A673 (cell line): Measurements from ENCODE around the gene HDAC1. TPM values are rescaled to one million over a fixed set of nuclear protein-coding genes. Genes with fewer than 3 reads are reported as not detected.

Experiments used
- BruUV-seq: library from RNA; stranded (reverse); fragments of 400-500 nt; replicated peaks from 2 replicates; lab custom pipeline; 2021; lab: Mats Ljungman, UMichigan
- CTCF ChIA-PET: fragments of 300-600 bp; sonication (Branson Sonifier 250); formaldehyde crosslinking; loops from one replicate; lab custom pipeline; 2022; ENCODE audit warnings: antibody characterized with exemption; lab: Charles Lee
- POLR2A ChIA-PET: fragments of 300-600 bp; sonication (Branson Sonifier 250); formaldehyde crosslinking; loops from one replicate; lab custom pipeline; 2022; ENCODE audit warnings: antibody characterized with exemption; ENCODE audit not compliant: low non-redundant PET; lab: Charles Lee
- DNase-seq: peaks from one replicate; pipeline ENCODE4 v3.0.0-alpha.2; 2015; ENCODE audit warnings: low spot score
- H3K27ac ChIP-seq: fragments of 200-600 bp; sonication (generic); 2 replicates; pipeline ENCODE4 v1.5.1; 2016; ENCODE audit warnings: mixed run types, low read depth, mild to moderate bottlenecking, mixed read lengths, antibody characterized with exemption, low read length; ENCODE audit not compliant: poor library complexity, severe bottlenecking
- H3K27me3 ChIP-seq: fragments of 200-600 bp; sonication (generic); replicated peaks from 2 replicates; pipeline ENCODE4 v1.6.1; 2017; ENCODE audit warnings: mixed run types, low read depth, mild to moderate bottlenecking, mixed read lengths, antibody characterized with exemption, low read length; ENCODE audit not compliant: insufficient read depth, poor library complexity
- H3K36me3 ChIP-seq: fragments of 200-600 bp; sonication (generic); 2 replicates; pipeline ENCODE4 v1.6.1; 2016; ENCODE audit warnings: mixed run types, mild to moderate bottlenecking, mixed read lengths, antibody characterized with exemption, low read length; ENCODE audit not compliant: insufficient read depth, poor library complexity, severe bottlenecking
- H3K4me1 ChIP-seq: fragments of 200-600 bp; sonication (generic); 2 replicates; pipeline ENCODE4 v1.6.1; 2017; ENCODE audit warnings: mixed run types, mild to moderate bottlenecking, mixed read lengths, antibody characterized with exemption, low read length; ENCODE audit not compliant: insufficient read depth, poor library complexity, severe bottlenecking
- H3K4me3 ChIP-seq: fragments of 200-600 bp; sonication (generic); 2 replicates; pipeline ENCODE4 v1.5.1; 2016; ENCODE audit warnings: low read depth, mixed run types, mild to moderate bottlenecking, mixed read lengths, low read length; ENCODE audit not compliant: poor library complexity, severe bottlenecking
- H3K9me3 ChIP-seq: fragments of 200-600 bp; sonication (generic); 2 replicates; pipeline ENCODE4 v1.6.1; 2016; ENCODE audit warnings: mixed run types, low read depth, mild to moderate bottlenecking, mixed read lengths, antibody characterized with exemption, low read length; ENCODE audit not compliant: poor library complexity, severe bottlenecking
- EZH2 ChIP-seq: fragments of 200-600 bp; sonication (generic); IDR thresholded peaks from 2 replicates; pipeline ENCODE4 v1.6.1; 2017; ENCODE audit warnings: borderline replicate concordance, low read depth, mild to moderate bottlenecking, mixed read lengths, antibody characterized with exemption, low read length; ENCODE audit not compliant: poor library complexity, severe bottlenecking
- intact Hi-C: fragments of 100-400 bp; cut with micrococcal nuclease; formaldehyde crosslinking; loops from one replicate; pipeline ENCODE4 v1.10.0; 2022; ENCODE audit not compliant: unreplicated experiment
- total RNA-seq: library from RNA; stranded (reverse); gene quantifications from 2 replicates; pipeline ENCODE4 v1.2.3, GENCODE V29; 2021
- TF ChIP-seq, protein P1 (sequence below): fragments of 300-800, 200-600 bp; sonication (generic); conservative IDR thresholded peaks from 2 replicates; pipeline ENCODE4 v1.5.1; 2017; ENCODE audit warnings: low read depth, mild to moderate bottlenecking, antibody characterized with exemption, low read length, moderate library complexity, mixed read lengths

HDAC1 gene
- total RNA-seq, 1 experiment from 2014 or later, result 195 TPM

DNA sequence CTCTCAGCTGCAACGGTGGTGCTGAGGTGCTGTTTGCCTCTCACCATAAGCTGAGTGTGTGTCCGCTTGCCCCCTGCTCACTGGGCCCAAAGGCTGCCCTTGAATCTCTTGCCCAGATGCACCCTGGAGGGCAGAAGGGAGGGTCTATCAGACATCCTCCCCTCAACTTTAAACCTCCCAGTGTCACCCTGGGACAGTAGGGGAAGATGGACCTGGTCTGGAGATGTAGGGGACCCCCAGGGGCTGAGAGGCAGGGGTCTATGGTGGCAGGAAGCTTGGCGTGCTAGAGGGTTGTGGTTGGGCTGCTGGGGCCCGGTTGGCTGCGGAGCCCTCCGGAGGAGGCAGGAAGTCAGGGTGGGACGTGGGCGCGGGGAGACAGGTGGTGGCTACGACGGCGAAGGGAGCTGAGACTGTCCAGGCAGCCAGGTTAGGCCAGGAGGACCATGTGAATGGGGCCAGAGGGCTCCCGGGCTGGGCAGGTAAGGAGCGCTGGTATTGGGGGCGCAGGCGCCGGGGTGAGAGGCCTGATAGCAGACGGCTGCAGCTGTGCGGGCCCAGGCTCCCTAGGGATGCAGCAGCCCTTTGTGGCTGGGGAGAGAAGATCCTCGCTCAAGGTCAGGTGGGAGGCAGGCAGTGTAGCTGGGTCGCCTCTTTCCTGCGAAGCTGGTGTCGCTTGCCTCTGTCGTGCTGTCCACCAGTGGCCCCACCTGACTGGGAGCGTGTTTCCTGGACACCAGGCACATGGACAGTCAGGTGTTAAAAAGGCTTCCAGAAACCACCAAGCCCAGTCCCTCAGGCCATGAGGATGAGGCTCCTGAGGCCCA is 40.8 kb upstream of the HDAC1 start, which contains the start of gene LCK:
Gene LCK (plus strand): TSS at position 373 of the 824 bp plus-strand sequence. CDS start 23,065 bp downstream, outside the sequence.
- CTCF ChIA-PET, result no interaction called here
- no peak for DNase-seq
- no peaks in the 10 kb centered on the region for H3K27me3 ChIP-seq
- POLR2A ChIA-PET, result no interaction called here
- no peak within 1 kb of the TSS for H3K4me3 ChIP-seq
- no peak within 1 kb of the TSS for H3K27ac ChIP-seq
- no peaks in the 10 kb centered on the region for H3K9me3 ChIP-seq
- no TSS peak for BruUV-seq
- no peak for TF ChIP-seq EZH2
- TF ChIP-seq, protein P1, sequence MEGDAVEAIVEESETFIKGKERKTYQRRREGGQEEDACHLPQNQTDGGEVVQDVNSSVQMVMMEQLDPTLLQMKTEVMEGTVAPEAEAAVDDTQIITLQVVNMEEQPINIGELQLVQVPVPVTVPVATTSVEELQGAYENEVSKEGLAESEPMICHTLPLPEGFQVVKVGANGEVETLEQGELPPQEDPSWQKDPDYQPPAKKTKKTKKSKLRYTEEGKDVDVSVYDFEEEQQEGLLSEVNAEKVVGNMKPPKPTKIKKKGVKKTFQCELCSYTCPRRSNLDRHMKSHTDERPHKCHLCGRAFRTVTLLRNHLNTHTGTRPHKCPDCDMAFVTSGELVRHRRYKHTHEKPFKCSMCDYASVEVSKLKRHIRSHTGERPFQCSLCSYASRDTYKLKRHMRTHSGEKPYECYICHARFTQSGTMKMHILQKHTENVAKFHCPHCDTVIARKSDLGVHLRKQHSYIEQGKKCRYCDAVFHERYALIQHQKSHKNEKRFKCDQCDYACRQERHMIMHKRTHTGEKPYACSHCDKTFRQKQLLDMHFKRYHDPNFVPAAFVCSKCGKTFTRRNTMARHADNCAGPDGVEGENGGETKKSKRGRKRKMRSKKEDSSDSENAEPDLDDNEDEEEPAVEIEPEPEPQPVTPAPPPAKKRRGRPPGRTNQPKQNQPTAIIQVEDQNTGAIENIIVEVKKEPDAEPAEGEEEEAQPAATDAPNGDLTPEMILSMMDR, result no peak
- intact Hi-C loops, result no loop called here
- H3K4me1 ChIP-seq, result peaks cover 4% of the 10 kb centered on the region
- no peaks in the 10 kb centered on the region for H3K36me3 ChIP-seq

DNA sequence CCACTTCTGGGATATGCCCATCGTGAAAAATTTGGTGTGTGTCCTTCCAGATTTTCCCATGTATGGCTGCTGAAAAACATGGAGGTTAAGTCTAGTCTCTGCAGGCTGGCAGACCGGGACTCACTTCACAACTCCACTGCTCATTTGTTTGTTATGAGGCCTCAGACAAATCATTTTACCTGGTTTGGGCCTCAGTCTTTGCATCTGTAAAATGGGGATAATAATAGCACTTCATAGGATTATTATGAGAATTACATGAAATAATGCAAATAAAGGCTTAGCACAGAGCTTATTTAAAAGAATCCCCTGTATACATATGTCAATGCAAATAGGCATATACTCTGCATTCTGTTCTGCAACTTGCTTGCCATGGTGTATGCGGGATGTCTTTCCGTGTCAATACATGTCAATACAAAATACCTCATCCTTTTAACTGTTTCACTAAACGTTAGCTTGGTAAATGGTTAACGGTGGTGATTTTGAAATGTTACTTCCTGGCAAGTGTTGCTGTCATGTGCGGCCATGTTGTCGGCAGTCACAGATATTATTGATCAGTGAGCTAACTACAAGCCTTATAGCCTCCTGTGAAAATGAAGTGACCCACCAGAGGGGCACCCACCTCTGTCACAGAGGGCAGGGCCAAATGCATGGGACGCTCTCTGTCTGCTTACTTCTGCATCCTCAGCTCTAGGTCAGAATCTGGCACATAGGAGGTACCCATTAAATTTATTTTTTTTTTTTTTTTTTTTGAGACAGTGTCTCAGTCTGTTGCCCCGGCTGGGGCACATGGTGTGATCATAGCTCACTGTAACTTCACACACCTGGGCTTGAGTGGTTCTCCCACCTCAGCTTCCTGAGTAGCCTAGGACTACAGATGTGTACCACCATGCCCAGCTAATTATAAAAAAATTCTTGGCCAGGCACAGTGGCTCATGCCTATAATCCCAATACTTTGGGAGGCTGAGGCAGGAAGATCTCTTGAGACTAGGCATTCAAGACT is 36.5 kb upstream of the HDAC1 start:
- no peak overlapping the region for H3K4me3 ChIP-seq
- intact Hi-C loops, result no loop called here
- H3K27ac ChIP-seq, result no peak overlapping the region
- ChIA-PET POLR2A (no interaction called here), CTCF (no interaction called here)
- no peak for TF ChIP-seq EZH2
- TF ChIP-seq, protein P1, result no peak
- H3K4me1 ChIP-seq, result no peaks in the 10 kb centered on the region
- no peaks in the 10 kb centered on the region for H3K36me3 ChIP-seq
- H3K27me3 ChIP-seq, result no peaks in the 10 kb centered on the region
- no TSS peak for BruUV-seq
- H3K9me3 ChIP-seq, result no peaks in the 10 kb centered on the region
- DNase-seq, result no peak

DNA sequence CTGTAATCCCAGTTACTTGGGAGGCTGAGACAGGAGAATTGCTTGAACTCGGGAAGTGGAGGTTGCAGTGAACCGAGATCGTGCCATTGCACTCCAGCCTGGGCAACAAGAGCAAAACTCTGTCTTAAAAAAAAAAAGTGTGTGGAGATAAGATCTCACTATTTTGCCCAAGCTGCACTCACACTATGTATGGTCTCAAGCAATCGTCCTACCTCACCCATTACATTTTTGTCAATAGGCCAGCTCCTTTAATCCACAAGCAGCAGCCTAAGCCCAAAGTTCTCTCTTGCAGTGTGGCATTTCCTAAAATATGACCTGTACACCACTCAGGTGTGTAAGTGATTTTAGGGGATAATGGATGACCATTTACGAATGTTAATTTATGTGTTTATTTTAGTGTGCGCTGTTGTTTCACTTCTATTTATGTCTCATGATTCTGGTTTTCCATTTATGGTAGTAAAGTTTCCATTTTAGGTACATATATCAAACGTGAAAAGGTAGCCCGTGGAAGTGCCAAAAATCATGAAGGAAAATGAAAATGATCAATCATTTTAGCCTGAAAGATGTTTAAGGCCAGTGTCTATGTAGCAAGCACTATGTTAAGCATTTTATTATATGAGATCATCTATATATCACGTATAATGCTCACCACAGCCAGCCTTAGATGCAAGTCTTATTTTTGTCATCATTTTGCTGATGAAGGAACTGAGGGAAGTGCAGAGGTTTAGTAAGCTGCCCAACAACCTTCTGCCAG is 35.2 kb upstream of the HDAC1 start:
- H3K27ac ChIP-seq, result no peak overlapping the region
- H3K27me3 ChIP-seq, result no peaks in the 10 kb centered on the region
- H3K9me3 ChIP-seq, result no peaks in the 10 kb centered on the region
- no peak for DNase-seq
- ChIA-PET POLR2A (no interaction called here), CTCF (no interaction called here)
- TF ChIP-seq EZH2, result no peak
- TF ChIP-seq, protein P1, result no peak
- H3K4me1 ChIP-seq, result no peaks in the 10 kb centered on the region
- no peak overlapping the region for H3K4me3 ChIP-seq
- intact Hi-C loops, result no loop called here
- no TSS peak for BruUV-seq
- H3K36me3 ChIP-seq, result no peaks in the 10 kb centered on the region
